ENCODE results near the gene GLB1L.

The GLB1L gene

DNA sequence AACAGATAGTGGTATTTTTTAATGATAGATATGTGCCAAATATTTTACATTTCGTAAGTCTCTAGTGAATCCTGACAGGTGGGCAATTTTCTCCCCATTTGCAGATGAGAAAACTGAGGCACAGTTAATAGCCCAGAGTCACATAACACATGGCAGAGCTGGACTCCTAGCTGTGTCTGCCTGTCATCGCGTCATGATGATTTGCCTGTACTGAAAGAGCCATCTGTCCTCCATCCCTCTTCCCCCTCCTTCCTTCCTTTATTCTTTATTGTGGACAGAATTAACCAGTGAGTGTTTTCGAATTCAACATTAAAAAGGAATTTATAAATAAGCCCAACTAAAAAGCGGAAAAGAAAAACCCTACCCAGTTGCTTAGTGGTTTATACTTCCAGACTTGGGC, 37.1 kb upstream of the GLB1L start:
- no peak for DNase-seq
- no peak overlapping the region for H3K27ac Mint-ChIP-seq
- H3K4me1 Mint-ChIP-seq = peaks cover 66% of the 10 kb centered on the region
- H3K4me3 Mint-ChIP-seq = no peak overlapping the region
- no peak for TF ChIP-seq CTCF (IDR thresholded peaks at IDR 0.05)
- H3K9me3 Mint-ChIP-seq = no peaks in the 10 kb centered on the region
- H3K36me3 Mint-ChIP-seq (ENCODE audit: low read depth) = peaks cover 10% of the 10 kb centered on the region
- H3K27me3 Mint-ChIP-seq (ENCODE audit: low read depth, poor library complexity) = peaks cover 5% of the 10 kb centered on the region

DNA sequence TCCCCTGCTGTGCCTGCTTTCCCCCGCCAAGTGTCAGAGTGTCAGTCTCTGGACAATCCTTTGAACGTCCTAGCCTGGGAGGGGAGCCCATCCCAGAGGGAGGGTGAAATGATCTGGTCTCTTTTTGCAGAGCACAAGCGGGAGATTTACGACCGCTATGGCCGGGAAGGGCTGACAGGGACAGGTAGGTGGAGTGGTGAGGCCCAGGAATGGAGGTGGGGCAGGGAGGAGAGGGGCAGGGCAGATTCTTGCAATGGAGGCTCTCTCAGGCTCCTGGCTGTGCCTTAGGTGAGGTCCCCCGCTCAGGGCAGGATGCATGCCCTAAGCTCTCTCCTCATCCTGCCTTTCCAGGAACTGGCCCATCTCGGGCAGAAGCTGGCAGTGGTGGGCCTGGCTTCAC, 36.3 kb upstream of the GLB1L start:
- peaks cover 66% of the 10 kb centered on the region for H3K4me1 Mint-ChIP-seq

DNA sequence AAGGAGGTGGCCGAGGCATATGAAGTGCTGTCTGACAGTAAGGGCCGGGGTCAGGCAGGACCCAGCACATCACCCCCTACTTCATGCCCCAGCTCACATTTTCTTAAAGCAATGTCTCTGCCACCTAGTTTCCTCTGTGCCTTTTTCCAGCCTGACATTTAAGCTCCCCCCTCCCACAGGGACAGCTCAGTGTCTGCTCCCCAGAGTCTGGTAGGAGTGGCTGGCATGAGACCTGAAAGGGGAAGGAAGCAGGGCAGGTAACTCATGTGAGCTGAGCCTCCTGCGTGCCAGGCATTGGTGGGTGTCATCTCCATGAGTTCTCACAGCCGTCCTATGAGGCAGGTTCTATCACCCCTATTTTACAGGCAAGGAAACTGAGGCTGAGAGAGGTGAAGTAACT, 35.4 kb upstream of the GLB1L start:
- peaks cover 10% of the 10 kb centered on the region for H3K36me3 Mint-ChIP-seq (ENCODE audit: low read depth)
- H3K27ac Mint-ChIP-seq = no peak overlapping the region
- peak overlapping the region; percentile 91 for H3K4me3 Mint-ChIP-seq

More for the DNA sequence above, 36.3 kb upstream of the GLB1L start:
- Mint-ChIP-seq H3K36me3 (ENCODE audit: low read depth) (peaks cover 10% of the 10 kb centered on the region), H3K27me3 (ENCODE audit: low read depth, poor library complexity) (peaks cover 5% of the 10 kb centered on the region), H3K4me3 (no peak overlapping the region), H3K27ac (peak overlapping the region; percentile 19), H3K9me3 (no peaks in the 10 kb centered on the region)
- peak; percentile 36 for DNase-seq
- no peak for TF ChIP-seq CTCF (IDR thresholded peaks at IDR 0.05)

DNA sequence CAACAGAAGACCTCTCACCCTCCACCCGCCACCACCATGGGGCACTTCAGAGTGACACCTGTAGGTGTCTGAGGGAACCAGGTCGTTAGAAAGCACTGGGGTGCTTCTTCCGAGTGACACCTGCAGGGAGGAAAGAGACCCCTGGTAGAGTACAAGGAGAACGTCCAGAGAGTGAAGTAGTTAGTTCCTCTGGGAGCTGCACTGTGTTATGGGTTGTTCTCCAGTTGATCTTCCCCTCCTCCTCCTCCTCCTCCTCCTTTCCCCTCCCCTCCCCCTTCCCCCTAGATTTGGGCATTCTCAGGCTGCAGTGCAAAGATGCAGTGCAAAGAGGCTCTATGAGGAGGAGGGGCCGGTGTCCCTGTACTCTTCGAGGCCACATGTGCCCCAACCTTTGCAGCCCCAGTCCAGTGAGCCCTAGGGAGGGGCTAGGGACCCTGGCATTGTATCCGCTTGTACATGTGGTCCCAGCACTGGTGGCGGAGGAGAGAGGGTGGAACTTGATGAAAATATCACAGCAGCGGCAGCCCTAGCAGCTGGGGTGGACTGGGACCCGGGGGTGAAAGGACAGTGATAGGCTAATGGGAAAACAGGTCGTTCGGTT, 34.8 kb upstream of the GLB1L start:
- no peak for DNase-seq
- peak overlapping the region; percentile 91 for H3K4me3 Mint-ChIP-seq
- H3K36me3 Mint-ChIP-seq (ENCODE audit: low read depth) = peaks cover 10% of the 10 kb centered on the region
- peaks cover 54% of the 10 kb centered on the region for H3K4me1 Mint-ChIP-seq
- TF ChIP-seq CTCF (IDR thresholded peaks at IDR 0.05) = no peak
- peaks cover 5% of the 10 kb centered on the region for H3K27me3 Mint-ChIP-seq (ENCODE audit: low read depth, poor library complexity)
- no peaks in the 10 kb centered on the region for H3K9me3 Mint-ChIP-seq
- H3K27ac Mint-ChIP-seq = peak overlapping the region; percentile 95

More for the DNA sequence above, 35.4 kb upstream of the GLB1L start:
- no peak for TF ChIP-seq CTCF (IDR thresholded peaks at IDR 0.05)
- Mint-ChIP-seq H3K9me3 (no peaks in the 10 kb centered on the region), H3K27me3 (ENCODE audit: low read depth, poor library complexity) (peaks cover 5% of the 10 kb centered on the region), H3K4me1 (peaks cover 58% of the 10 kb centered on the region)
- no peak for DNase-seq

DNA sequence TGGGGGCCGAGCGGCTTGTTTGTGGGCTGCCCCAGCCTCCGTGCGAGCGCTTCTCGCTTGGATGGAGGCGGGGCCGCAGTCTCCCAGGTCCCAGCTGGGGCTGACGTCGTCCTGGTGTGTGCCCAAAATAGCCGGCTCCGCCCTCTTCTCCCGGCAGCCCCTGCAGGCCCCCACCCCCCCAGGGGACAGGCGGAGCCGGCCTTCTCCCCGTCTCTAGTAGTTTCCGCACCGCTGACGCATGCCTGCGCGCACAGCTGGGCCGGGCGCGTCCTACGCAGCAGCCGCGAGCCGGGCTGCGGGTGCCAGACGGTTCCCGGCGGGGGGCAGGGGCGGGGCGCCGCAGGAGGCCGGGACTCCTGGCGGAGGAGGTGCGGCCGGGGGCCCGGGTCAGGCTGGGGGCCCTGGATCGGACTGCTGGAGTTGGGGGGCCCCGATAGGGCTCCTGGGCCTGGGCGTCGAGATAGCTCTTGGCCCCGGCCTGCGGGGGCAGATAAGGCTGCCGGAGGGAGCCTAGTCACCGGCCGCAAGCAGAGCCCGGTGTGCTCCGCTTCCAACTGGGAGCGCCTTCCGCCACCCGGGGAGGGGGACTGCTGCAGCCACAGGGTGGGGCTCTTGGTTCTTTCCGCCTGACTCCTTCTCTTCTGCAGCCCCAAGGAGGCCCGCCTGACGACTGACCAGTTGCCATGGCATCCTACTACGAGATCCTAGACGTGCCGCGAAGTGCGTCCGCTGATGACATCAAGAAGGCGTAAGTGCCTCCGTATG, 34.1 kb upstream of the GLB1L start, which contains the start of gene DNAJB2:
TSS of gene DNAJB2 (plus strand) at position 216 of the 765 bp plus-strand sequence. CDS start at position 684, 468 bp downstream.
- H3K9me3 Mint-ChIP-seq = no peaks in the 10 kb centered on the region
- peak; percentile 97 for DNase-seq
- no peak for TF ChIP-seq CTCF (IDR thresholded peaks at IDR 0.05)
- peaks cover 5% of the 10 kb centered on the region for H3K27me3 Mint-ChIP-seq (ENCODE audit: low read depth, poor library complexity)
- H3K4me1 Mint-ChIP-seq = peaks cover 61% of the 10 kb centered on the region
- H3K36me3 Mint-ChIP-seq (ENCODE audit: low read depth) = peaks cover 10% of the 10 kb centered on the region
- peak within 1 kb of the TSS; percentile 91 for H3K4me3 Mint-ChIP-seq
- peak within 1 kb of the TSS; percentile 95 for H3K27ac Mint-ChIP-seq

Data from nephron progenitor cell (in vitro differentiated cells).